H9 (cell line): ENCODE measurements around the gene GALT. TPM values are rescaled to one million over a fixed set of nuclear protein-coding genes. Genes with fewer than 3 reads are reported as not detected.
A peak's percentile ranks its signal among the peaks of the same experiment; 100 is the strongest.

Experiments
- DNase-seq: peaks from one replicate; pipeline ENCODE4 v3.0.0-alpha.2; 2017
- H2AFZ ChIP-seq: one replicate; pipeline ENCODE4 v1.6.1; 2013; ENCODE audit warnings: mild to moderate bottlenecking, low read length, control low read depth, moderate library complexity
- H2AK5ac ChIP-seq: 2 replicates; pipeline ENCODE4 v1.6.1; 2013; ENCODE audit warnings: low read length, control low read depth, mixed read lengths; ENCODE audit not compliant: insufficient read length
- H2BK120ac ChIP-seq: one replicate; pipeline ENCODE4 v1.6.1; 2013; ENCODE audit warnings: low read depth, mild to moderate bottlenecking, low read length, control low read depth, inconsistent platforms; ENCODE audit not compliant: poor library complexity, severe bottlenecking
- H2BK12ac ChIP-seq: 2 replicates; pipeline ENCODE4 v1.6.1; 2013; ENCODE audit warnings: low read length, control low read depth, mixed read lengths, low read depth; ENCODE audit not compliant: insufficient read length
- H2BK15ac ChIP-seq: 2 replicates; pipeline ENCODE4 v1.6.1; 2013; ENCODE audit warnings: low read depth, low read length, control low read depth
- H2BK20ac ChIP-seq: one replicate; pipeline ENCODE4 v1.6.1; 2013; ENCODE audit warnings: low read depth, mild to moderate bottlenecking, low read length, control low read depth, inconsistent platforms; ENCODE audit not compliant: poor library complexity, severe bottlenecking
- H2BK5ac ChIP-seq: 2 replicates; pipeline ENCODE4 v1.6.1; 2013; ENCODE audit warnings: low read length, control low read depth, mixed read lengths; ENCODE audit not compliant: insufficient read length
- H3K14ac ChIP-seq: 2 replicates; pipeline ENCODE4 v1.6.1; 2013; ENCODE audit warnings: low read length, control low read depth; ENCODE audit not compliant: insufficient read depth
- H3K18ac ChIP-seq: 2 replicates; pipeline ENCODE4 v1.6.1; 2013; ENCODE audit warnings: low read depth, mild to moderate bottlenecking, mixed read lengths, low read length, control low read depth; ENCODE audit not compliant: insufficient read length
- H3K23ac ChIP-seq: 2 replicates; pipeline ENCODE4 v1.6.1; 2013; ENCODE audit warnings: low read length, control low read depth, mixed read lengths, low read depth; ENCODE audit not compliant: insufficient read length
- H3K23me2 ChIP-seq: 2 replicates; pipeline ENCODE4 v1.6.1; 2013; ENCODE audit warnings: low read depth, mild to moderate bottlenecking, mixed read lengths, low read length, control low read depth; ENCODE audit not compliant: insufficient read length, poor library complexity, severe bottlenecking
- H3K27ac ChIP-seq: 2 replicates; pipeline ENCODE4 v1.5.1; 2013; ENCODE audit warnings: low read length, control low read depth, mixed read lengths, low read depth; ENCODE audit not compliant: insufficient read length
- H3K27me3 ChIP-seq: 2 replicates; pipeline ENCODE4 v1.6.1; 2013; ENCODE audit warnings: low read length, control low read depth, inconsistent platforms; ENCODE audit not compliant: insufficient read depth
- H3K4ac ChIP-seq: 2 replicates; pipeline ENCODE4 v1.6.1; 2013; ENCODE audit warnings: low read depth, mild to moderate bottlenecking, control low read depth, inconsistent platforms, low read length, moderate library complexity
- H3K4me1 ChIP-seq: 2 replicates; pipeline ENCODE4 v1.6.1; 2013; ENCODE audit warnings: low read length, control low read depth, inconsistent platforms; ENCODE audit not compliant: insufficient read depth
- H3K4me2 ChIP-seq: 2 replicates; pipeline ENCODE4 v1.6.1; 2013; ENCODE audit warnings: low read length, control low read depth, mixed read lengths; ENCODE audit not compliant: insufficient read length, insufficient read depth
- H3K56ac ChIP-seq: 2 replicates; pipeline ENCODE4 v1.6.1; 2013; ENCODE audit warnings: low read depth, mild to moderate bottlenecking, mixed read lengths, low read length, control low read depth; ENCODE audit not compliant: insufficient read length
- H3K79me1 ChIP-seq: 2 replicates; pipeline ENCODE4 v1.6.1; 2013; ENCODE audit warnings: low read depth, mild to moderate bottlenecking, moderate library complexity, low read length, control low read depth, inconsistent platforms; ENCODE audit not compliant: insufficient read depth, poor library complexity, severe bottlenecking
- H3K79me2 ChIP-seq: 2 replicates; pipeline ENCODE4 v1.6.1; 2013; ENCODE audit warnings: low read length, control low read depth, inconsistent platforms; ENCODE audit not compliant: insufficient read depth
- H3K9ac ChIP-seq: 2 replicates; pipeline ENCODE4 v1.6.1; 2013; ENCODE audit warnings: low read length, control low read depth, mixed read lengths; ENCODE audit not compliant: insufficient read length; ENCODE audit errors: extremely low read depth
- H3K9me3 ChIP-seq: one replicate; pipeline ENCODE4 v1.6.1; 2013; ENCODE audit warnings: low read depth, low read length, inconsistent platforms; ENCODE audit not compliant: control insufficient read depth
- H3T11ph ChIP-seq: one replicate; pipeline ENCODE4 v1.6.1; 2013; ENCODE audit warnings: mild to moderate bottlenecking, low read length, control low read depth, inconsistent platforms
- H4K20me1 ChIP-seq: one replicate; pipeline ENCODE4 v1.6.1; 2013; ENCODE audit not compliant: control insufficient read depth, insufficient read length, insufficient read depth
- H4K5ac ChIP-seq: 2 replicates; pipeline ENCODE4 v1.6.1; 2013; ENCODE audit warnings: low read depth, mild to moderate bottlenecking, mixed read lengths, low read length, control low read depth; ENCODE audit not compliant: insufficient read length
- H4K8ac ChIP-seq: replicated peaks from 2 replicates; pipeline ENCODE4 v1.6.1; 2013; ENCODE audit warnings: low read length, control low read depth, mixed read lengths, low read depth; ENCODE audit not compliant: insufficient read length
- H4K91ac ChIP-seq: 2 replicates; pipeline ENCODE4 v1.6.1; 2013; ENCODE audit warnings: low read depth, mild to moderate bottlenecking, moderate library complexity, mixed read lengths, low read length, control low read depth; ENCODE audit not compliant: insufficient read length
- H3K27ac Mint-ChIP-seq, 3 experiments: 2 replicates in 2 of 3; 3 replicates in 1 of 3; pipeline ENCODE4 v1.8.0; 2020 to 2021; ENCODE audit warnings: mixed read lengths in 3 of 3, mild to moderate bottlenecking in 1 of 3, moderate library complexity in 1 of 3
- H3K27me3 Mint-ChIP-seq: 2 replicates; pipeline ENCODE4 v1.8.0; 2021; ENCODE audit warnings: low read depth, mild to moderate bottlenecking, moderate library complexity, mixed read lengths
- H3K36me3 Mint-ChIP-seq, 3 experiments: 2 replicates in 2 of 3; 3 replicates in 1 of 3; pipeline ENCODE4 v1.8.0; 2020 to 2021; ENCODE audit warnings: low read depth in 3 of 3, mixed read lengths in 3 of 3; ENCODE audit not compliant: insufficient read depth in 1 of 3
- H3K4me1 Mint-ChIP-seq, 2 experiments: 2 replicates each; pipeline ENCODE4 v1.8.0; 2020; ENCODE audit warnings: mixed read lengths in 2 of 2
- H3K4me3 Mint-ChIP-seq, 2 experiments: 2 replicates in 1 of 2; 3 replicates in 1 of 2; pipeline ENCODE4 v1.8.0; 2020 to 2021; ENCODE audit warnings: mild to moderate bottlenecking in 2 of 2, mixed read lengths in 2 of 2, moderate library complexity in 1 of 2
- H3K9me3 Mint-ChIP-seq, 2 experiments: 2 replicates in 1 of 2; 3 replicates in 1 of 2; pipeline ENCODE4 v1.8.0; 2020; ENCODE audit warnings: mild to moderate bottlenecking in 2 of 2, mixed read lengths in 2 of 2, moderate library complexity in 1 of 2
- CTCF ChIP-seq: fragments of 200-600 bp; sonication (generic); conservative IDR thresholded peaks from 3 replicates; pipeline ENCODE4 v1.8.0; 2021; ENCODE audit warnings: antibody characterized with exemption, mild to moderate bottlenecking
- WGBS: extraction: QIAGEN DNeasy Blood & Tissue Kit; methylation state at CpG from one replicate; pipeline ENCODE4 v1.1.7; 2013; ENCODE audit warnings: missing lambda C conversion rate, low lambda C conversion rate, mixed read lengths; ENCODE audit not compliant: insufficient read length; ENCODE audit errors: extremely low coverage; 5-methylcytosine and 5-hydroxymethylcytosine counted together
- total RNA-seq: library from RNA; stranded (reverse); gene quantifications from 2 replicates; pipeline ENCODE4 v1.2.1, GENCODE V29; 2021

GALT gene
- total RNA-seq, 1 experiment from 2014 or later, result 41.5 TPM

- Histone ChIP-seq H4K8ac (no peak overlapping the region), H3K56ac (no peak overlapping the region), H4K20me1 (no peaks in the 10 kb centered on the region), H3K14ac (peak overlapping the region; percentile 83), H3K4me2 (peak overlapping the region; percentile 54), H4K91ac (no peak overlapping the region), H2AFZ (no peak overlapping the region), H3K9ac (peak overlapping the region; percentile 69), H2BK15ac (no peak overlapping the region), H4K5ac (no peak overlapping the region), H3K27ac (no peak overlapping the region), H3K27me3 (no peaks in the 10 kb centered on the region), H2BK5ac (no peak overlapping the region), H3K4me1 (no peaks in the 10 kb centered on the region), H3K18ac (peak overlapping the region; percentile 71), H2AK5ac (no peak overlapping the region), H3K79me1 (no peaks in the 10 kb centered on the region), H2BK120ac (no peak overlapping the region), H3K23me2 (peaks cover 13% of the 10 kb centered on the region), H3T11ph (no peak overlapping the region), H2BK12ac (no peak overlapping the region), H2BK20ac (no peak overlapping the region), H3K4ac (no peak overlapping the region; the same call in 1 of the 2 replicates), H3K79me2 (no peaks in the 10 kb centered on the region), H3K9me3 (no peaks in the 10 kb centered on the region), H3K23ac (no peak overlapping the region)
- H3K27ac Mint-ChIP-seq, result peak overlapping the region; percentile 95 to 99 (median 98); a peak in 6 of 7 replicates
- peaks cover 10% of the 10 kb centered on the region for H3K27me3 Mint-ChIP-seq
- no CpG with 5 or more reads among the region's 55 CpGs for WGBS
- TF ChIP-seq CTCF, result no peak
- H3K9me3 Mint-ChIP-seq, result peaks cover 10 to 13% of the 10 kb centered on the region in 2 experiments
- H3K4me1 Mint-ChIP-seq, result peaks cover 7 to 8% of the 10 kb centered on the region in 2 experiments
- H3K36me3 Mint-ChIP-seq, result peaks cover 24 to 27% (median 24%) of the 10 kb centered on the region in 3 experiments
- peak overlapping the region; percentile 88 to 92 for H3K4me3 Mint-ChIP-seq
- peak; percentile 95 for DNase-seq
Measured at GRCh38 chr9:34665381-34666250, 19.1 kb downstream of the GALT start.
